Activated CD8-positive, alpha-beta T cell treated with anti-CD3 and anti-CD28 coated beads for 36 hours (primary cell): Measurements from ENCODE around the gene FOSL1. TPM values are rescaled to one million over a fixed set of nuclear protein-coding genes. Genes with fewer than 3 reads are reported as not detected.
A peak's percentile ranks its signal among the peaks of the same experiment; 100 is the strongest.

Experiments
- ATAC-seq: fragments of 200-7000 bp; cut with Tn5 transposase; one replicate; pipeline ENCODE4 v1.10.0; 2021; ENCODE audit warnings: mild to moderate bottlenecking, moderate library complexity
- CTCF ChIA-PET: fragments of 350-600 bp; sonication (Branson Sonifier 250); formaldehyde crosslinking; loops from one replicate; lab custom pipeline; 2021; ENCODE audit warnings: antibody characterized with exemption; lab: Charles Lee
- POLR2A ChIA-PET: fragments of 350-600 bp; sonication (Branson Sonifier 250); formaldehyde crosslinking; loops from one replicate; lab custom pipeline; 2021; ENCODE audit warnings: antibody characterized with exemption; lab: Charles Lee
- DNase-seq: peaks from one replicate; pipeline ENCODE4 v3.0.0-alpha.2; 2020
- H3K27ac Mint-ChIP-seq: one replicate; pipeline ENCODE4 v1.8.0; 2021; ENCODE audit warnings: mild to moderate bottlenecking, mixed read lengths
- H3K27me3 Mint-ChIP-seq: one replicate; pipeline ENCODE4 v1.8.0; 2021; ENCODE audit warnings: mixed read lengths
- H3K36me3 Mint-ChIP-seq: one replicate; pipeline ENCODE4 v1.8.0; 2021; ENCODE audit warnings: low read depth, mixed read lengths
- H3K4me1 Mint-ChIP-seq: one replicate; pipeline ENCODE4 v1.8.0; 2021; ENCODE audit warnings: low read depth, mixed read lengths
- H3K4me3 Mint-ChIP-seq: one replicate; pipeline ENCODE4 v1.8.0; 2021; ENCODE audit warnings: mild to moderate bottlenecking, moderate library complexity, mixed read lengths
- H3K9me3 Mint-ChIP-seq: one replicate; pipeline ENCODE4 v1.8.0; 2021; ENCODE audit warnings: mixed read lengths
- intact Hi-C: fragments of 100-400 bp; cut with micrococcal nuclease; formaldehyde crosslinking; loops from one replicate; pipeline ENCODE4 v1.10.0; 2022
- total RNA-seq, 2 experiments: library from RNA; stranded (reverse); gene quantifications; one replicate each; pipeline ENCODE4 v1.2.3, GENCODE V29; 2021
- TF ChIP-seq, protein P1 (sequence below): fragments of 200-600 bp; IDR thresholded peaks from one replicate; pipeline ENCODE4 v1.8.0; 2022; ENCODE audit warnings: antibody characterized with exemption, mild to moderate bottlenecking

Gene FOSL1
- total RNA-seq, 2 experiments from 2014 or later: 9.9 to 10.2 TPM

DNA sequence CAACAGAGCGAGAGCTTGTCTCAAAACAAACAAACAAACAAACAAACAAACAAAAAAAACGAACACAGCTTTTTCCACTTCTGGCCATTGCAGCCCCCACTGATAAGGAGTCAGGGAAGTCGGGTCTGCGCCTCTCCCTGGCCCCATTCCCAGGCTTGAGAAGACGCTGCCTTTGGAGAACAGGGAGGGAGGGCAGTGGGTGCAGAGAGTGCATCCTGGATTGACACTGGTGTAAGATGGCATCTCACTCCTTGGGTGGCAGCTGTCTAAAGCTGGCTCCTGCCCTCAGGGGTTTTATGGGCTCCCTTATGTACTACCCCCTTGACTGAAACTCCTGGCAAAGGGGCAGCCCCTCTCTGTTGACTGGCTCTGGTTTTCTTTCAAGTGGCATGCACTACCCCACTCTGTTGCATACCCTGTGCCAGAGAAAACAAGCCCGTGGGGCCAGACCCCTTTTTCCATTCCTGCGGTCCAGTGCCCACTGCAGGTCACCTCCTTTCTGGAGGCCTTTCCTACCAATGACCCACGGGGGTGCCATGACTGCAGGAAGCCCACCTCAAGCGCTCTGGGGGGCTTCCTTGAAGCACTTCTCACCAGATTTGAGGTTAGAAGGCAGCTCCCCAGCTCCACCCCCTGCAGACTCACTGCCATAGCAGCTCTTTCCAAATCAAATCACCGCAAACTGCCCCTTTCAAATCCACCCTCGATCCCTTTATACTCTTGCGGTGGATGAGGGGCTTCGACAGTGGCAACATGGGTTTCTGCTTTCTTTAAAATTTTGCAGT lies 31.8 kb upstream of the FOSL1 start:
- H3K4me1 Mint-ChIP-seq: peaks cover 42% of the 10 kb centered on the region
- H3K4me3 Mint-ChIP-seq: no peak overlapping the region
- H3K27me3 Mint-ChIP-seq: no peaks in the 10 kb centered on the region
- H3K36me3 Mint-ChIP-seq: no peaks in the 10 kb centered on the region
- TF ChIP-seq, protein P1, sequence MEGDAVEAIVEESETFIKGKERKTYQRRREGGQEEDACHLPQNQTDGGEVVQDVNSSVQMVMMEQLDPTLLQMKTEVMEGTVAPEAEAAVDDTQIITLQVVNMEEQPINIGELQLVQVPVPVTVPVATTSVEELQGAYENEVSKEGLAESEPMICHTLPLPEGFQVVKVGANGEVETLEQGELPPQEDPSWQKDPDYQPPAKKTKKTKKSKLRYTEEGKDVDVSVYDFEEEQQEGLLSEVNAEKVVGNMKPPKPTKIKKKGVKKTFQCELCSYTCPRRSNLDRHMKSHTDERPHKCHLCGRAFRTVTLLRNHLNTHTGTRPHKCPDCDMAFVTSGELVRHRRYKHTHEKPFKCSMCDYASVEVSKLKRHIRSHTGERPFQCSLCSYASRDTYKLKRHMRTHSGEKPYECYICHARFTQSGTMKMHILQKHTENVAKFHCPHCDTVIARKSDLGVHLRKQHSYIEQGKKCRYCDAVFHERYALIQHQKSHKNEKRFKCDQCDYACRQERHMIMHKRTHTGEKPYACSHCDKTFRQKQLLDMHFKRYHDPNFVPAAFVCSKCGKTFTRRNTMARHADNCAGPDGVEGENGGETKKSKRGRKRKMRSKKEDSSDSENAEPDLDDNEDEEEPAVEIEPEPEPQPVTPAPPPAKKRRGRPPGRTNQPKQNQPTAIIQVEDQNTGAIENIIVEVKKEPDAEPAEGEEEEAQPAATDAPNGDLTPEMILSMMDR: no peak
- peak overlapping the region; percentile 77 for H3K27ac Mint-ChIP-seq
- intact Hi-C loops: no loop called here
- ChIA-PET CTCF (interaction anchor here (0.9 to 3.2 kb wide), 12 partner anchors 11 to 152 kb away, joined by 3 to 15 read pairs (median 4); partner anchors contain the start of genes CCDC85B, FIBP and FOSL1), POLR2A (interaction anchor here (0.6 to 1.5 kb wide), 4 partner anchors 32 to 79 kb away, joined by 3 to 5 read pairs (median 3); partner anchors contain the start of genes FIBP and FOSL1)
- no peaks in the 10 kb centered on the region for H3K9me3 Mint-ChIP-seq
- peak; percentile 50 for DNase-seq
- ATAC-seq: no peak

DNA sequence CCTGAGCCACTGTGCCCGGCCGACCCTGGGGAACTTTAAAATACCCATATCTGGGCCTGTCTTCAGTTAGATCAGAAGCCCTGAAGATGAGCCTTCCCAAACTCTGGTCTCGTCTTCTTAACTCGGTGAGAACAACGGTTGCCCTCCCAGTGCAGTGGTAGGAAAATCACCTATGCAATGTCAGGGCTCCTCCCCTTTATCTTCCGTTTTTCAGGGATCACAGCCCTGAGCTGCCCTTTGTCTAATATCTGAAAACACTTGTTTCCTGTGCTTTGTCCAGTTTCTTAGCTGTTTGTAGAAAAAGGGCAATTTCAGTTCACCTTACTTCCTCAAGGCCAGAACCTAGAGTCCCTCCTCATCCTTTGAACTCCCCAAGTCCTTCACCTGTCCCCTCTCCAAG lies 28.5 kb upstream of the FOSL1 start:
- intact Hi-C loops: loop anchor here (5.0 kb wide), 1 partner anchor 41 kb away; the partner anchor contains the start of gene FIBP

GRCh38 chr11:65927904-65928397 lies 27.8 kb upstream of the FOSL1 start:
- CTCF ChIA-PET: interaction anchor here (1.1 to 2.9 kb wide), 4 partner anchors 38 to 70 kb away, joined by 3 to 13 read pairs (median 7); partner anchors contain the start of gene CCDC85B
- POLR2A ChIA-PET: interaction anchor here (0.6 to 2.1 kb wide), 13 partner anchors 10 to 340 kb away, joined by 3 to 8 read pairs (median 3); partner anchors contain the start of genes C11orf68, CCDC85B, FIBP and FOSL1
- Mint-ChIP-seq H3K27ac (peak overlapping the region; percentile 93), H3K4me3 (peak overlapping the region; percentile 71), H3K9me3 (no peaks in the 10 kb centered on the region), H3K4me1 (peaks cover 43% of the 10 kb centered on the region), H3K27me3 (no peaks in the 10 kb centered on the region), H3K36me3 (no peaks in the 10 kb centered on the region)
- TF ChIP-seq, protein P1: no peak
- DNase-seq: peak; percentile 93
- ATAC-seq: peak; percentile 88
- intact Hi-C loops: loop anchor here (5.0 kb wide), 1 partner anchor 41 kb away; the partner anchor contains the start of gene FIBP

More for the DNA sequence above, 28.5 kb upstream of the FOSL1 start:
- peak overlapping the region; percentile 71 for H3K4me3 Mint-ChIP-seq
- peaks cover 43% of the 10 kb centered on the region for H3K4me1 Mint-ChIP-seq
- ChIA-PET CTCF (interaction anchor here (0.7 to 1.5 kb wide), 4 partner anchors 39 to 70 kb away, joined by 3 to 11 read pairs (median 3); partner anchors contain the start of gene CCDC85B), POLR2A (interaction anchor here (0.6 to 2.1 kb wide), 8 partner anchors 9 to 40 kb away, joined by 3 to 8 read pairs (median 4); partner anchors contain the start of genes CCDC85B, FIBP and FOSL1)
- TF ChIP-seq, protein P1: no peak
- no peak for ATAC-seq
- no peaks in the 10 kb centered on the region for H3K9me3 Mint-ChIP-seq
- no peak for DNase-seq
- peak overlapping the region; percentile 93 for H3K27ac Mint-ChIP-seq
- H3K36me3 Mint-ChIP-seq: no peaks in the 10 kb centered on the region
- no peaks in the 10 kb centered on the region for H3K27me3 Mint-ChIP-seq

DNA sequence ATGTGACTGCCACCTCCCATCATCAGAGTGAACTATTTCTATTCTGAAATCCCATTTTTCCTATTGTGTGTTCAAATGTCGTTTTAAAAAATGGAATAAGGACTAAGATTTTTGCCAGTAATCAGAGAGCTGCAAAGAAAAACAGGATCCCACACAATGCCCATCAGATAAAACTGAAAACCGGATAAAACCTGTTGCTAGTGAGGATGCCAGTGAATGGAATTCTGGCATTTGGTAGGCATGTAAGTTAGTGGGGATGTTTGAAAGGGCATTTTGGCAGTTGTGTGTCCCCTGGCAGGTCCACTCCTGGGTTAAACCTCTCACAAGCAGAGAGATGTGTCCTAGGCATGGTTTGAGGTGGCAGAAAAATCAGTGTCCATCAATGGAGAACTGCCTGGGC lies 25.2 kb upstream of the FOSL1 start:
- POLR2A ChIA-PET: no interaction called here
- no peaks in the 10 kb centered on the region for H3K9me3 Mint-ChIP-seq
- H3K36me3 Mint-ChIP-seq: peaks cover 13% of the 10 kb centered on the region
- TF ChIP-seq, protein P1: no peak
- intact Hi-C loops: loop anchor here (5.0 kb wide), 1 partner anchor 38 kb away; the partner anchor contains the start of gene FIBP
- peaks cover 32% of the 10 kb centered on the region for H3K4me1 Mint-ChIP-seq
- H3K4me3 Mint-ChIP-seq: no peak overlapping the region
- CTCF ChIA-PET: interaction anchor here (1.1 to 2.9 kb wide), 2 partner anchors 37 to 41 kb away, joined by 3 to 13 read pairs; partner anchors contain the start of gene FIBP
- DNase-seq (no peak), ATAC-seq (no peak)
- H3K27ac Mint-ChIP-seq: peak overlapping the region; percentile 65
- no peaks in the 10 kb centered on the region for H3K27me3 Mint-ChIP-seq
